WI38 (cell line): ENCODE data around the gene PPP1R8.
"Not testable (repeated sequence)": the region's sequence is repeated elsewhere in the genome, so short reads cannot be mapped to it uniquely, and the experiment has no call there.

Experiments used
- H3K4me3 ChIP-seq: 2 replicates; pipeline ENCODE4 v1.5.1; 2011; ENCODE audit warnings: low read depth, mild to moderate bottlenecking, control low read depth, low read length
- TF ChIP-seq, protein P1 (sequence below): IDR thresholded peaks from 2 replicates; pipeline ENCODE4 v1.5.1; 2012; ENCODE audit warnings: low read depth, mild to moderate bottlenecking, control low read depth, low read length

PPP1R8 gene

DNA sequence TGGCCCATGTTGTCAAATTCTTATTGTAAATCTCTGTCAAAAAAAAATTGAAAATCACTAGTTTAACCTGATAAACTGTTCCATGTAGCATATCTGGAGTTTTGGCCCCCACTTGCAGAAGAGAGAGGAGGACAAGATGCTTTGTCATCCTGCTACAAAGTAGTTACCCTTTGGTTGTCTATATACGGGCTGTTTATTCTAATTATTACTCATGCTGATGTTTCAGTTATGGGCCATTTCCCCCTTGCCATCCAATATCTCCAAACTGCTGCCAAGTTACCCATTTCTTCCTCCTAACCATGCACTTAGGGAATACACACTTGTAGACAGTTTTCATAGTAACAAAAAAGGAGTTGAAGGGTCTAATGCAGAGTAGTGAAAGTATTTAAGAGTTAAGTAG, 35.0 kb upstream of the PPP1R8 start:
- H3K4me3 ChIP-seq = no peak overlapping the region
- TF ChIP-seq, protein P1, sequence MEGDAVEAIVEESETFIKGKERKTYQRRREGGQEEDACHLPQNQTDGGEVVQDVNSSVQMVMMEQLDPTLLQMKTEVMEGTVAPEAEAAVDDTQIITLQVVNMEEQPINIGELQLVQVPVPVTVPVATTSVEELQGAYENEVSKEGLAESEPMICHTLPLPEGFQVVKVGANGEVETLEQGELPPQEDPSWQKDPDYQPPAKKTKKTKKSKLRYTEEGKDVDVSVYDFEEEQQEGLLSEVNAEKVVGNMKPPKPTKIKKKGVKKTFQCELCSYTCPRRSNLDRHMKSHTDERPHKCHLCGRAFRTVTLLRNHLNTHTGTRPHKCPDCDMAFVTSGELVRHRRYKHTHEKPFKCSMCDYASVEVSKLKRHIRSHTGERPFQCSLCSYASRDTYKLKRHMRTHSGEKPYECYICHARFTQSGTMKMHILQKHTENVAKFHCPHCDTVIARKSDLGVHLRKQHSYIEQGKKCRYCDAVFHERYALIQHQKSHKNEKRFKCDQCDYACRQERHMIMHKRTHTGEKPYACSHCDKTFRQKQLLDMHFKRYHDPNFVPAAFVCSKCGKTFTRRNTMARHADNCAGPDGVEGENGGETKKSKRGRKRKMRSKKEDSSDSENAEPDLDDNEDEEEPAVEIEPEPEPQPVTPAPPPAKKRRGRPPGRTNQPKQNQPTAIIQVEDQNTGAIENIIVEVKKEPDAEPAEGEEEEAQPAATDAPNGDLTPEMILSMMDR = no peak

DNA sequence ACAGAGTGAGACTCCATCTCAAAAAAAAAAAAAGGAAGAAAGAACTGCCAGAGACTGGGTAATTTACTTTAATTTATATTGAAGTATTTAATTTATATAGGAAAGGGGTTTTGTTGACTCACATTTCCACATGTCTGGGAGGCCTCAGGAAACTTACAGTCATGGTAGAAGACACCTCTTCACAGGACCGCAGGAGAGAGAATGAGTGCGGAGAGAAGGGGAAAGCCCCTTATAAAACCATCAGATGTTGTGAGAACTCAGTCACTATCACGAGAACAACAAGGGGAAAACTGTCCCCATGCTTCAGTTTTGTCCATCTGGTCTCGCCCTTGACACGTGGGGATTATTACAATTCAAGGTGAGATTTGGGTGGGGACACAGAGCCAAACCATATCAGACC, 25.8 kb upstream of the PPP1R8 start:
- no peak overlapping the region for H3K4me3 ChIP-seq
- TF ChIP-seq, protein P1 = no peak

DNA sequence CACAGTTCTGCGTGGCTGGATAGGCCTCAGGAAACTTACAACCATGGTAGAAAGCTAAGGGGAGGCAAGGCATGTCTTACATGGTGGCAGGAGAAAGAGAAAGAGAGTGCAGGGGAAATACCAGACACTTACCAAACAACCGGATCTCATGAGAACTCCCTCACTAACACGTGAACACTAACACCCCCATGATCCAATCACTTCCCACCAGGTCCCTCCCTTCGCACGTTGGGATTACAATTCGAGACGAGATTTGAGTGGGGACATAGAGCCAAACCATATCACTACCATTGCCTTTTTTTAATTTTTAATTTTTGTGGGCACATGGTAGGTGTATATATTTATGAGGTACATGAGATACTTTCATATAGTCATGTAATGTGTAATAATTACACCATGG, 23.8 kb upstream of the PPP1R8 start:
- TF ChIP-seq, protein P1 = no peak
- no peak overlapping the region for H3K4me3 ChIP-seq

DNA sequence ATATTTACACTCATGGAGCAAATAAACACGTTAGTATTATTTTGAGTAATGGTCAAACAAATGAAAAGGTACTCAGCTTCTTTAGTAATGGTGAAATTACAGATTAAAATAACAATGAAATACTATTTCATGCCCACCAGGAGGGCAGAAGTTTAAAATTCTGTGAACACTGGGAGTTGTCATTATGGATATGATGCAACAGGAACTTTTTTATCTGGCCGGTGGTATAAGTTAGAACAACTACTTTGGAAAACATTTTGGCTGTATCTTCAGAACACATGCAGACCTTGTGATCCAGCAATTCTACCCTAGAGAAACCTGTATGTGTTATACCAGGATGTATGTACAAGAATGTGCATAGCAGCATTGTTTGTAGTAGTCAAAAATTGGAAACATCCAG, 23.2 kb upstream of the PPP1R8 start:
- TF ChIP-seq, protein P1 = no peak

DNA sequence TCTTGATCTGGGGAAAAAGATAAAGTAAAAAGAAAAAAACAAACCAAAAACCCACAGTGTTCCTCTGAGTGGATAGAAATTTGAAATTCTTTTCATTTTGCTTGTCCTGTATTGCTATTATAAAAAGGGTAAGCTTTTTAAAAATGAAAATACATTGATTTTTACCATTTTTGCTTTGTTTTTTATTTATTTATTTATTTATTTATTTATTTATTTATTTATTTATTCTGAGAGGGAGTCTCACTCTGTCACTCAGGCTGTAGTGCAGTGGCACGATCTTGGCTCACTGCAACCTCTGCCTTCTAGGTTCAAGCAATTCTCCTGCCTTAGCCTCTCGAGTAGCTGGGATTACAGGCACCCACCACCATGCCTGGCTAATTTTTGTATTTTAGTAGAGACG, 22.5 kb upstream of the PPP1R8 start:
- not testable (repeated sequence) for H3K4me3 ChIP-seq

More for the DNA sequence above, 23.2 kb upstream of the PPP1R8 start:
- no peak overlapping the region for H3K4me3 ChIP-seq

DNA sequence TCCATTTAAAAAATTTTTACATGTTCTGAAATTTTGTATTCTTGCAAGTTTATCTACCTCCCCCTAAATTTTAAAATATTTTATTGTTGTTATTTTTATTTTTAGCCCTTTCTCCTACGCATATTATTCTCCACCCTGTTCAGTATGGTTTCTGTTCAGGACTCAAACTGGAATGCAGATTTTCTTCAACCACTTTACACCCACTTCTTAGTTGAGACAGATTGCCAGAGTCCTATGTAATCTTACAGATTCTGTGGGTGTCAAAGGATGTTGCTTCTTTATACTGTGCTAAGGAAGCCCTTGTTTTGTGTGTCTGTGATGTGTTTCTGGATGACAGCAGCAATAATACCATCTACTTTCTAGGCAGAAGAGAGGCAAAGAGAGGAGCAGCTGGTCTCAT, 20.7 kb upstream of the PPP1R8 start:
- TF ChIP-seq, protein P1 = no peak
- H3K4me3 ChIP-seq = no peak overlapping the region

DNA sequence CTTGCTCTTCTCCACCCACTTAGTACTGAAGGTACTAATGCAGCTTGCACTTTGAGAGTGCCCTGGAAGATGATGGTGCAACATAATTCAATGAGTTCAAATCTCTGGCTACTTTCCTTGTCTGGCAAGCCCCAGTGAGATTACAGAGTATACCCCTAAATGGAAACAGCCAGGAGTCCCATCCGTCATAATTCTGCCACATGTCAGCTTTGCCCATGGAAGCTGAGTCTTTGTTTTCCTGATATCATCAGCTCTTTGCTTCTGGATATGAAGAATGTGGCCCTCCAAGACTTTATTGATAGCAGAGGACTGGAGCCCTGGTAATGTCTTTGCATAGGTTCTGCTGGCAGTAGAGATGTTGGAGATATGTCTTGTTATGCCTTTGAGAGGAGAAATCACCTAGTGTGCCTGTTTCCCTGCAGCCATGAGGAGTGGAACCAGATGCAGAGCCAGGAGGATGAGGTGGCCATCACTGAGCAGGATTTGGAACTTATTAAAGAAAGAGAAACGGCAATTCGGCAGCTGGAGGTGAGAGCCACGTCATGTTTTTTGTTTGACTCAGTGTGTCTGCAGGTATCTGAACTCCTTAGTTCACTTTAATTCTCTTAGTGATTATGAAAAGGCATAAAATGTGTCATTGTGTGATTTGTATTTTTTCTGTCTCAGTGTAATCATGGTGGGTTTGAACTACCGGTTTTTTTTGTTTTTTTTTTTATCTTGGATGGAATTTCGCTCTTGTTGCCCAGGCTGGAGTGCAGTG, 18.7 kb upstream of the PPP1R8 start:
- H3K4me3 ChIP-seq = no peak overlapping the region
- TF ChIP-seq, protein P1 = no peak
